ENCODE measurements around the gene KRTAP5-11.
"Not testable (repeated sequence)": the region's sequence is repeated elsewhere in the genome, so short reads cannot be mapped to it uniquely, and the experiment has no call there.

Gene KRTAP5-11

DNA sequence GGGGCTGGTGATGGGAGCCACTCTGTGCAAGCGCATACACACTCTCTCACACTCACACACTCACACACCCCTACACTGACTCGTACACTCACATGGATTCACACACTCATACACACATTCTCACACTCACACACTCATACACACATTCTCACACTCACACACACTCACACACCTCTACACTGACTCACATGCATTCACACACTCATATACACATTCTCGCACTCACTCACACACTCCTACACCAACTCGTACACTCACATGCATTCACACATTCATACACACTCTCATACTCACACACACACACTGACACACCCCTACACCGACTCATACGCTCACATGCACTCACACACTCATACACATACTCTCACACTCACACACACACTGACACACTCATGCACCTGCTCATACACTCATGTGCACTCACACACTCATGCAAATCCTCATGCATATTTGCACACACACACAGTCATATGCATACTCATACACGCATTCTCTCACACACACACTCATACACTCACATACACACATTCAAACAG, 5.1 kb downstream of the KRTAP5-11 start (continued):
- no peak for TF ChIP-seq TCF4 (CRISPR knock-in tag; IDR thresholded peaks at IDR 0.05; ENCODE audit: borderline replicate concordance)
- no peak for TF ChIP-seq PPARA (CRISPR knock-in tag; IDR thresholded peaks at IDR 0.05; ENCODE audit: borderline replicate concordance)
- no peak for TF ChIP-seq OSR1 (CRISPR knock-in tag; IDR thresholded peaks at IDR 0.05)
- no peak for TF ChIP-seq ZNF565 (CRISPR knock-in tag; conservative IDR thresholded peaks at IDR 0.05; ENCODE audit: low read depth)
- no peak for TF ChIP-seq TOX (CRISPR knock-in tag; IDR thresholded peaks at IDR 0.05; ENCODE audit: borderline replicate concordance)
- TF ChIP-seq ZNF8 (CRISPR knock-in tag; IDR thresholded peaks at IDR 0.05): no peak
- no peak for TF ChIP-seq ZFP3 (CRISPR knock-in tag; IDR thresholded peaks at IDR 0.05)
- TF ChIP-seq ISL1 (CRISPR knock-in tag; IDR thresholded peaks at IDR 0.05): no peak
- TF ChIP-seq ZNF70 (CRISPR knock-in tag; IDR thresholded peaks at IDR 0.05): no peak

- not testable (repeated sequence) for ATAC-seq
These were observed 5.8 kb downstream of the KRTAP5-11 start for GRCh38 chr11:71576688-71577465.

- no peak for ATAC-seq
These were observed 6.8 kb downstream of the KRTAP5-11 start for GRCh38 chr11:71575723-71576424.

GRCh38 chr11:71574418-71574817, 8.3 kb downstream of the KRTAP5-11 start:
- ATAC-seq: no peak
- no peak for TF ChIP-seq ZFP30 (CRISPR knock-in tag; IDR thresholded peaks at IDR 0.05)
- no peak for TF ChIP-seq ARNTL (CRISPR knock-in tag; IDR thresholded peaks at IDR 0.05; ENCODE audit: borderline replicate concordance, low read depth)

More at GRCh38 chr11:71575723-71576424, 6.8 kb downstream of the KRTAP5-11 start:
- no peak for TF ChIP-seq PATZ1 (CRISPR knock-in tag; IDR thresholded peaks at IDR 0.05; ENCODE audit: borderline replicate concordance)
- no peak for TF ChIP-seq ESRRG (CRISPR knock-in tag; IDR thresholded peaks at IDR 0.05)
- TF ChIP-seq, protein P1, sequence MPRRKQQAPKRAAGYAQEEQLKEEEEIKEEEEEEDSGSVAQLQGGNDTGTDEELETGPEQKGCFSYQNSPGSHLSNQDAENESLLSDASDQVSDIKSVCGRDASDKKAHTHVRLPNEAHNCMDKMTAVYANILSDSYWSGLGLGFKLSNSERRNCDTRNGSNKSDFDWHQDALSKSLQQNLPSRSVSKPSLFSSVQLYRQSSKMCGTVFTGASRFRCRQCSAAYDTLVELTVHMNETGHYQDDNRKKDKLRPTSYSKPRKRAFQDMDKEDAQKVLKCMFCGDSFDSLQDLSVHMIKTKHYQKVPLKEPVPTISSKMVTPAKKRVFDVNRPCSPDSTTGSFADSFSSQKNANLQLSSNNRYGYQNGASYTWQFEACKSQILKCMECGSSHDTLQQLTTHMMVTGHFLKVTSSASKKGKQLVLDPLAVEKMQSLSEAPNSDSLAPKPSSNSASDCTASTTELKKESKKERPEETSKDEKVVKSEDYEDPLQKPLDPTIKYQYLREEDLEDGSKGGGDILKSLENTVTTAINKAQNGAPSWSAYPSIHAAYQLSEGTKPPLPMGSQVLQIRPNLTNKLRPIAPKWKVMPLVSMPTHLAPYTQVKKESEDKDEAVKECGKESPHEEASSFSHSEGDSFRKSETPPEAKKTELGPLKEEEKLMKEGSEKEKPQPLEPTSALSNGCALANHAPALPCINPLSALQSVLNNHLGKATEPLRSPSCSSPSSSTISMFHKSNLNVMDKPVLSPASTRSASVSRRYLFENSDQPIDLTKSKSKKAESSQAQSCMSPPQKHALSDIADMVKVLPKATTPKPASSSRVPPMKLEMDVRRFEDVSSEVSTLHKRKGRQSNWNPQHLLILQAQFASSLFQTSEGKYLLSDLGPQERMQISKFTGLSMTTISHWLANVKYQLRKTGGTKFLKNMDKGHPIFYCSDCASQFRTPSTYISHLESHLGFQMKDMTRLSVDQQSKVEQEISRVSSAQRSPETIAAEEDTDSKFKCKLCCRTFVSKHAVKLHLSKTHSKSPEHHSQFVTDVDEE (CRISPR knock-in tag; IDR thresholded peaks at IDR 0.05): no peak
- no peak for TF ChIP-seq CSRNP3 (CRISPR knock-in tag; IDR thresholded peaks at IDR 0.05)

- ATAC-seq: no peak
- no peak for TF ChIP-seq PATZ1 (CRISPR knock-in tag; IDR thresholded peaks at IDR 0.05; ENCODE audit: borderline replicate concordance)
- TF ChIP-seq GLIS3 (CRISPR knock-in tag; IDR thresholded peaks at IDR 0.05): no peak
- TF ChIP-seq CSRNP3 (CRISPR knock-in tag; IDR thresholded peaks at IDR 0.05): no peak
- TF ChIP-seq, protein P2, sequence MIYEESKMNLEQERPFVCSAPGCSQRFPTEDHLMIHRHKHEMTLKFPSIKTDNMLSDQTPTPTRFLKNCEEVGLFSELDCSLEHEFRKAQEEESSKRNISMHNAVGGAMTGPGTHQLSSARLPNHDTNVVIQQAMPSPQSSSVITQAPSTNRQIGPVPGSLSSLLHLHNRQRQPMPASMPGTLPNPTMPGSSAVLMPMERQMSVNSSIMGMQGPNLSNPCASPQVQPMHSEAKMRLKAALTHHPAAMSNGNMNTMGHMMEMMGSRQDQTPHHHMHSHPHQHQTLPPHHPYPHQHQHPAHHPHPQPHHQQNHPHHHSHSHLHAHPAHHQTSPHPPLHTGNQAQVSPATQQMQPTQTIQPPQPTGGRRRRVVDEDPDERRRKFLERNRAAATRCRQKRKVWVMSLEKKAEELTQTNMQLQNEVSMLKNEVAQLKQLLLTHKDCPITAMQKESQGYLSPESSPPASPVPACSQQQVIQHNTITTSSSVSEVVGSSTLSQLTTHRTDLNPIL (CRISPR knock-in tag; IDR thresholded peaks at IDR 0.05; ENCODE audit: low read depth): no peak
- no peak for TF ChIP-seq ZNF8 (CRISPR knock-in tag; IDR thresholded peaks at IDR 0.05)
- TF ChIP-seq ISL1 (CRISPR knock-in tag; IDR thresholded peaks at IDR 0.05): no peak
- no peak for TF ChIP-seq SNAI2 (CRISPR knock-in tag; IDR thresholded peaks at IDR 0.05)
- no peak for TF ChIP-seq PPARA (CRISPR knock-in tag; IDR thresholded peaks at IDR 0.05; ENCODE audit: borderline replicate concordance)
- TF ChIP-seq ZFP3 (CRISPR knock-in tag; IDR thresholded peaks at IDR 0.05): no peak
- no peak for TF ChIP-seq OSR1 (CRISPR knock-in tag; IDR thresholded peaks at IDR 0.05)
- TF ChIP-seq POU6F1 (CRISPR knock-in tag; IDR thresholded peaks at IDR 0.05; ENCODE audit: borderline replicate concordance, low read depth): no peak
- TF ChIP-seq ZNF70 (CRISPR knock-in tag; IDR thresholded peaks at IDR 0.05): no peak
- TF ChIP-seq TOX (CRISPR knock-in tag; IDR thresholded peaks at IDR 0.05; ENCODE audit: borderline replicate concordance): no peak
These were observed 9.9 kb downstream of the KRTAP5-11 start for GRCh38 chr11:71572811-71573210.

Data from SK-N-SH treated with all-trans-retinoic acid at 6 μM for 48 hours (cell line).